GM12865 (cell line): ENCODE results near the gene TRPC4AP.

Experiments
- DNase-seq: peaks from one replicate; pipeline ENCODE4 v3.0.0; 2010; ENCODE audit warnings: low read depth
- H3K4me3 ChIP-seq: 2 replicates; pipeline ENCODE4 v1.5.1; 2011; ENCODE audit warnings: mild to moderate bottlenecking, low read depth, low read length, control low read depth
- TF ChIP-seq, protein P1 (sequence below): IDR thresholded peaks from 2 replicates; pipeline ENCODE4 v1.5.1; 2011; ENCODE audit warnings: low read length, control low read depth, low read depth, inconsistent platforms; ENCODE audit not compliant: insufficient read depth; ENCODE audit errors: missing control alignments

Gene TRPC4AP

GRCh38 chr20:34983089-34983820 is 109.4 kb downstream of the TRPC4AP start:
- TF ChIP-seq, protein P1, sequence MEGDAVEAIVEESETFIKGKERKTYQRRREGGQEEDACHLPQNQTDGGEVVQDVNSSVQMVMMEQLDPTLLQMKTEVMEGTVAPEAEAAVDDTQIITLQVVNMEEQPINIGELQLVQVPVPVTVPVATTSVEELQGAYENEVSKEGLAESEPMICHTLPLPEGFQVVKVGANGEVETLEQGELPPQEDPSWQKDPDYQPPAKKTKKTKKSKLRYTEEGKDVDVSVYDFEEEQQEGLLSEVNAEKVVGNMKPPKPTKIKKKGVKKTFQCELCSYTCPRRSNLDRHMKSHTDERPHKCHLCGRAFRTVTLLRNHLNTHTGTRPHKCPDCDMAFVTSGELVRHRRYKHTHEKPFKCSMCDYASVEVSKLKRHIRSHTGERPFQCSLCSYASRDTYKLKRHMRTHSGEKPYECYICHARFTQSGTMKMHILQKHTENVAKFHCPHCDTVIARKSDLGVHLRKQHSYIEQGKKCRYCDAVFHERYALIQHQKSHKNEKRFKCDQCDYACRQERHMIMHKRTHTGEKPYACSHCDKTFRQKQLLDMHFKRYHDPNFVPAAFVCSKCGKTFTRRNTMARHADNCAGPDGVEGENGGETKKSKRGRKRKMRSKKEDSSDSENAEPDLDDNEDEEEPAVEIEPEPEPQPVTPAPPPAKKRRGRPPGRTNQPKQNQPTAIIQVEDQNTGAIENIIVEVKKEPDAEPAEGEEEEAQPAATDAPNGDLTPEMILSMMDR = no peak
- no peak overlapping the region for H3K4me3 ChIP-seq
- DNase-seq = no peak

- TF ChIP-seq, protein P1 = no peak
- DNase-seq = no peak
- no peak overlapping the region for H3K4me3 ChIP-seq
Measured at GRCh38 chr20:34982270-34983088, 110.1 kb downstream of the TRPC4AP start.

DNA sequence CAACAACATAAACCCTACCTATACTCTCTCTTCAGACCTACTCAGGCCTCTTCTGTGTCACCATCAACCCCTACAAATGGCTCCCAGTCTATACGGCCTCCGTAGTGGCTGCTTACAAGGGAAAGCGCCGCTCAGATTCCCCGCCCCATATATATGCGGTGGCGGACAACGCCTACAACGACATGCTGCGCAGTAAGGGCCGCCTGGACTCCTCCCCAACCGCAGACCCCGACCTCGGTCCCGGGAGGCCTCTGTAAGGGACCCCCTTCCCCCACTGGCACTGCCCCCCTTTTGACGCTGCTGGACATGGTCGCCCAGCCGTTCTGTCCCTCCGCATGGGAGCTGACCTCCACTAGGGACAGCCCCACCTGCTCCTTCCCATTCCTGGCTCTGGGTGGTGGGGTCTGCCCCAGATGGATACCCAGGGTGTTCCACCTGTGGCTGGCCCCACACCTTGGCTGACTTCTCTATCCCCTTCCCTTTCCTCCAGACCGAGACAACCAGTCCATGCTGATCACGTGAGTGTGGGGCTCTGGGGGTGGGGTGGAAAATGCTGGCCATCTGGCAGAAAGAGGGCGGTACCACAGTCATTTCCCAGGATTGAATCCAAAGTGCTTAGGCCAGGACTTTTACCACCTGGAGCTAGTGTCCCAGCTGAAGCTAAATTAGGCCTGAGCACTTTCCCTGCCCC is 111.9 kb downstream of the TRPC4AP start:
- H3K4me3 ChIP-seq = no peak overlapping the region
- TF ChIP-seq, protein P1 = no peak
- DNase-seq = no peak

- TF ChIP-seq, protein P1 = no peak
- no peak overlapping the region for H3K4me3 ChIP-seq
- DNase-seq = no peak
Measured at GRCh38 chr20:34979366-34980153, 113.0 kb downstream of the TRPC4AP start.

GRCh38 chr20:34978092-34978744 is 114.4 kb downstream of the TRPC4AP start:
- TF ChIP-seq, protein P1 = no peak
- H3K4me3 ChIP-seq = no peak overlapping the region
- no peak for DNase-seq
